ENCODE data around the gene CHCHD1. TPM values are rescaled to one million over a fixed set of nuclear protein-coding genes. Genes with fewer than 3 reads are reported as not detected.
A peak's percentile ranks its signal among the peaks of the same experiment; 100 is the strongest.

CHCHD1 gene
- total and polyA plus RNA-seq, 2 donors (not counting 3 experiments of a cell fraction or from before 2014, with no cell fraction given): 31.7 to 39.2 TPM

DNA sequence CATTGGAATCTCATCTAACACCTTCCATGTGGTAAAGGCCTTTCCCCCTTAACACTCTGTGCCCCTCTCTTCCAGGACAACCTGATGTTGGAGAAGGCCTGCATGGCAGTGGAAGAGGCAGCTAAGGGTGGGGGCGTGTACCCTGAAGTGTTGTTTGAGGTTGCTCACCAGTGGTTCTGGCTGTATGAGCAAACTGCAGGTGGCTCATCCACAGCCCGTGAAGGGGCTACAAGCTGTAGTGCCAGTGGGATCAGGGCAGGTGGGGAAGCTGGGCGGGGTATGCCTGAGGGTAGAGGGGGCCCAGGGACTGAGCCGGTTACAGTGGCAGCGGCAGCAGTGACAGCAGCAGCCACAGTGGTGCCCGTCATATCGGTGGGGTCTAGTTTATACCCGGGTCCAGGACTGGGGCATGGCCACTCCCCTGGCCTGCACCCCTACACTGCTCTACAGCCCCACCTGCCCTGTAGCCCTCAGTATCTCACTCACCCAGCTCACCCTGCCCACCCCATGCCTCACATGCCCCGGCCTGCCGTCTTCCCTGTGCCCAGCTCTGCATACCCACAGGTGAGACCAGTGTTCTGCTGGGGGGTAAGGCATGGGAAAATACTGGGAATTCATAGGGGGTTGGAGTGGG, 17.2 kb downstream of the CHCHD1 start:
- Histone ChIP-seq H3K27me3 (ENCODE audit: control insufficient read depth in 2 of 2, insufficient read depth in 2 of 2, low read length in 2 of 2) (no peaks in the 10 kb centered on the region), H2AFZ (ENCODE audit: low read depth, low read length) (no peak overlapping the region), H3K36me3 (ENCODE audit: control insufficient read depth in 2 of 2, extremely low read depth in 1 of 2, insufficient read depth in 2 of 2, low read length in 2 of 2) (peaks cover 29 to 71% of the 10 kb centered on the region in 2 experiments), H3K9me3 (replicated peaks; ENCODE audit: control insufficient read depth, insufficient read depth, low read length) (no peaks in the 10 kb centered on the region), H3K9ac (replicated peaks; ENCODE audit: extremely low read depth, insufficient read depth, low read length) (no peak overlapping the region), H3K27ac (ENCODE audit: insufficient read depth, low read depth, low read length) (no peak overlapping the region), H3K4me1 (ENCODE audit: control insufficient read depth, extremely low read depth, insufficient read depth, low read length) (no peaks in the 10 kb centered on the region), H3K79me2 (ENCODE audit: control insufficient read depth, insufficient read depth, low read length) (no peaks in the 10 kb centered on the region), H4K20me1 (replicated peaks; ENCODE audit: control insufficient read depth, extremely low read depth, insufficient read depth, low read length) (no peaks in the 10 kb centered on the region), H3K9me1 (replicated peaks; ENCODE audit: control insufficient read depth, extremely low read depth, insufficient read depth, low read length) (no peaks in the 10 kb centered on the region), H3K4me2 (ENCODE audit: insufficient read depth, low read length) (no peak overlapping the region), H3K4me3 (replicated peaks in 1 of 3; ENCODE audit: insufficient read depth in 1 of 3, low read depth in 1 of 3, low read length in 3 of 3) (no peak overlapping the region)
- no peak for DNase-seq (ENCODE audit: low read depth, low spot score)
- intact Hi-C loops (cut with micrococcal nuclease) (no loop called here), dilution Hi-C loops (cut with MboI; ENCODE audit: extremely low pct_ligation_motif_present, low sequenced_read_pairs) (no loop called here)
- POLR2A ChIA-PET: no interaction called here
- BruUV-seq (replicated peaks): no TSS peak
- TF ChIP-seq JUN (IDR thresholded peaks at IDR 0.05; ENCODE audit: borderline replicate concordance, insufficient read depth, insufficient read length, low read depth): no peak
- peak; percentile 8 for TF ChIP-seq POLR2A (IDR thresholded peaks at IDR 0.05; ENCODE audit: low read depth, low read length)
- CTCF ChIA-PET: interaction anchor here (0.9 to 1.5 kb wide), 4 partner anchors 11 to 57 kb away, joined by 3 read pairs; no protein-coding TSS in a partner anchor
- FAIRE-seq: no peak

DNA sequence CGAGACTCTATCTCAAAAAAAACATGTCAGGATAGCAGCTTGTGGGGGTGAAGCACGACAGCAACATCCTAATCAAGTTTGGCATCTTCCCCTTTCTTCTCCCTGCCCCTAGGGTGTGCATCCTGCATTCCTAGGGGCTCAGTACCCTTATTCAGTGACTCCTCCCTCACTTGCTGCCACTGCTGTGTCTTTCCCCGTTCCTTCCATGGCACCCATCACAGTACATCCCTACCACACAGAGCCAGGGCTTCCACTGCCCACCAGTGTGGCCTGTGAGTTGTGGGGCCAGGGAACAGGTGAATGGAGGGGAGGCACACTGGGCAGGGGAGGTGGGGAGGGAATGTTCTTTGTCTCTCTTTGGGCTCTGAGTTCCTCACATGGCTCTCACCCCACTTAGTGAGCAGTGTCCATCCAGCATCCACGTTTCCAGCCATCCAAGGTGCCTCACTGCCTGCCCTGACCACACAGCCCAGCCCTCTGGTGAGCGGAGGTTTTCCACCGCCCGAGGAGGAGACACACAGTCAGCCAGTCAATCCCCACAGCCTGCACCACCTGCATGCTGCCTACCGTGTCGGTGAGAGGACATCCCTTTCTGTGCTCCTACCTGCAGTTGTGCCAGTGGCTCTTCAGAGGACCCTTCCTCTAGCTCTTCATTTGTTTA, 18.2 kb downstream of the CHCHD1 start:
- CTCF ChIA-PET: interaction anchor here (1.0 kb wide), 2 partner anchors 10 to 11 kb away, joined by 3 to 5 read pairs; no protein-coding TSS in a partner anchor
- dilution Hi-C loops (cut with MboI; ENCODE audit: extremely low pct_ligation_motif_present, low sequenced_read_pairs): no loop called here
- BruUV-seq (replicated peaks): no TSS peak

More for the DNA sequence above, 18.2 kb downstream of the CHCHD1 start:
- Histone ChIP-seq H2AFZ (ENCODE audit: low read depth, low read length) (no peak overlapping the region), H3K79me2 (ENCODE audit: control insufficient read depth, insufficient read depth, low read length) (no peaks in the 10 kb centered on the region), H3K9me3 (replicated peaks; ENCODE audit: control insufficient read depth, insufficient read depth, low read length) (no peaks in the 10 kb centered on the region), H3K4me2 (ENCODE audit: insufficient read depth, low read length) (no peak overlapping the region), H3K27me3 (ENCODE audit: control insufficient read depth in 2 of 2, insufficient read depth in 2 of 2, low read length in 2 of 2) (no peaks in the 10 kb centered on the region), H3K9me1 (replicated peaks; ENCODE audit: control insufficient read depth, extremely low read depth, insufficient read depth, low read length) (no peaks in the 10 kb centered on the region), H3K4me3 (replicated peaks in 1 of 3; ENCODE audit: insufficient read depth in 1 of 3, low read depth in 1 of 3, low read length in 3 of 3) (no peak overlapping the region), H3K36me3 (ENCODE audit: control insufficient read depth in 2 of 2, extremely low read depth in 1 of 2, insufficient read depth in 2 of 2, low read length in 2 of 2) (peaks cover 23 to 62% of the 10 kb centered on the region in 2 experiments), H4K20me1 (replicated peaks; ENCODE audit: control insufficient read depth, extremely low read depth, insufficient read depth, low read length) (no peaks in the 10 kb centered on the region), H3K9ac (replicated peaks; ENCODE audit: extremely low read depth, insufficient read depth, low read length) (no peak overlapping the region), H3K4me1 (ENCODE audit: control insufficient read depth, extremely low read depth, insufficient read depth, low read length) (no peaks in the 10 kb centered on the region), H3K27ac (ENCODE audit: insufficient read depth, low read depth, low read length) (no peak overlapping the region)
- TF ChIP-seq JUN (IDR thresholded peaks at IDR 0.05; ENCODE audit: borderline replicate concordance, insufficient read depth, insufficient read length, low read depth): no peak
- TF ChIP-seq, protein P1, sequence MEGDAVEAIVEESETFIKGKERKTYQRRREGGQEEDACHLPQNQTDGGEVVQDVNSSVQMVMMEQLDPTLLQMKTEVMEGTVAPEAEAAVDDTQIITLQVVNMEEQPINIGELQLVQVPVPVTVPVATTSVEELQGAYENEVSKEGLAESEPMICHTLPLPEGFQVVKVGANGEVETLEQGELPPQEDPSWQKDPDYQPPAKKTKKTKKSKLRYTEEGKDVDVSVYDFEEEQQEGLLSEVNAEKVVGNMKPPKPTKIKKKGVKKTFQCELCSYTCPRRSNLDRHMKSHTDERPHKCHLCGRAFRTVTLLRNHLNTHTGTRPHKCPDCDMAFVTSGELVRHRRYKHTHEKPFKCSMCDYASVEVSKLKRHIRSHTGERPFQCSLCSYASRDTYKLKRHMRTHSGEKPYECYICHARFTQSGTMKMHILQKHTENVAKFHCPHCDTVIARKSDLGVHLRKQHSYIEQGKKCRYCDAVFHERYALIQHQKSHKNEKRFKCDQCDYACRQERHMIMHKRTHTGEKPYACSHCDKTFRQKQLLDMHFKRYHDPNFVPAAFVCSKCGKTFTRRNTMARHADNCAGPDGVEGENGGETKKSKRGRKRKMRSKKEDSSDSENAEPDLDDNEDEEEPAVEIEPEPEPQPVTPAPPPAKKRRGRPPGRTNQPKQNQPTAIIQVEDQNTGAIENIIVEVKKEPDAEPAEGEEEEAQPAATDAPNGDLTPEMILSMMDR (IDR thresholded peaks at IDR 0.05; ENCODE audit: extremely low read depth in 1 of 2, insufficient read depth in 1 of 2, low read depth in 1 of 2, low read length in 2 of 2): no peak
- intact Hi-C loops (cut with micrococcal nuclease): no loop called here
- FAIRE-seq (no peak), DNase-seq (ENCODE audit: low read depth, low spot score) (no peak)
- POLR2A ChIA-PET: interaction anchor here (0.9 kb wide), 1 partner anchor 10 kb away, joined by 3 read pairs; no protein-coding TSS in a partner anchor
